UCSD-AML1 (cell line): ENCODE measurements around the gene TRPM5.

Experiments
- DNase-seq: peaks from one replicate; lab custom pipeline; 2025; ENCODE audit not compliant: unreplicated experiment; lab: John Stamatoyannopoulos, UW

Gene TRPM5

GRCh38 chr11:2459016-2459725 is 14.9 kb upstream of the TRPM5 start:
- no peak for DNase-seq

- DNase-seq: no peak
Observed at GRCh38 chr11:2458321-2458720, 14.0 kb upstream of the TRPM5 start.

GRCh38 chr11:2453436-2453835 is 9.1 kb upstream of the TRPM5 start:
- DNase-seq: no peak

- DNase-seq: no peak
Observed at GRCh38 chr11:2452321-2453012, 8.2 kb upstream of the TRPM5 start.

- no peak for DNase-seq
Observed at GRCh38 chr11:2451916-2452315, 7.6 kb upstream of the TRPM5 start.

GRCh38 chr11:2451336-2451735 is 7.0 kb upstream of the TRPM5 start:
- DNase-seq: no peak

- no peak for DNase-seq
Observed at GRCh38 chr11:2450321-2451041, 6.2 kb upstream of the TRPM5 start.

- no peak for DNase-seq
Observed at GRCh38 chr11:2449548-2450320, 5.4 kb upstream of the TRPM5 start.

- no peak for DNase-seq
Observed at GRCh38 chr11:2448661-2449547, 4.6 kb upstream of the TRPM5 start.

GRCh38 chr11:2447951-2448650 is 3.8 kb upstream of the TRPM5 start:
- no peak for DNase-seq

GRCh38 chr11:2447253-2447950 is 3.1 kb upstream of the TRPM5 start:
- DNase-seq: peak; percentile 67

GRCh38 chr11:2446590-2447252 is 2.4 kb upstream of the TRPM5 start:
- DNase-seq: peak; percentile 57

- DNase-seq: no peak
Observed at GRCh38 chr11:2445746-2446551, 1.6 kb upstream of the TRPM5 start.

- peak; percentile 82 for DNase-seq
Observed at GRCh38 chr11:2444821-2445745, 769 bp upstream of the TRPM5 start, which contains the start of gene KCNQ1. Gene KCNQ1 (plus strand): TSS chr11:2445008. CDS start chr11:2445099, 91 bp downstream.

GRCh38 chr11:2443406-2443805 is 908 bp downstream of the TRPM5 start:
- DNase-seq: no peak

GRCh38 chr11:2442589-2442988 is 1.7 kb downstream of the TRPM5 start:
- DNase-seq: no peak

GRCh38 chr11:2441171-2441570 is 3.1 kb downstream of the TRPM5 start:
- no peak for DNase-seq
